Large intestine (tissue), 3 donors: ENCODE data around the gene FCN1. TPM values are rescaled to one million over a fixed set of nuclear protein-coding genes. Genes with fewer than 3 reads are reported as not detected.

Experiments used
- DNase-seq, 2 donors: peaks; one replicate each; pipeline versions ENCODE4 v3.0.0 to v3.0.0-alpha.2; 2013
- H3K27ac ChIP-seq: one replicate; pipeline ENCODE4 v1.5.1; 2013; ENCODE audit warnings: low read length
- H3K27me3 ChIP-seq: 2 replicates; pipeline ENCODE4 v1.6.1; 2013; ENCODE audit warnings: low read length; ENCODE audit not compliant: control insufficient read depth, insufficient read depth
- H3K36me3 ChIP-seq: 2 replicates; pipeline ENCODE4 v1.6.1; 2013; ENCODE audit warnings: low read length; ENCODE audit not compliant: control insufficient read depth, insufficient read depth
- H3K4me1 ChIP-seq: one replicate; pipeline ENCODE4 v1.6.1; 2013; ENCODE audit warnings: low read length; ENCODE audit not compliant: control insufficient read depth, insufficient read depth
- H3K4me3 ChIP-seq: one replicate; pipeline ENCODE4 v1.5.1; 2013; ENCODE audit warnings: low read length
- H3K9me3 ChIP-seq: one replicate; pipeline ENCODE4 v1.6.1; 2013; ENCODE audit warnings: mild to moderate bottlenecking, low read depth, low read length, moderate library complexity; ENCODE audit not compliant: control insufficient read depth
- WGBS: methylation state at CpG from one replicate; pipeline ENCODE4 v1.1.5; 2013; ENCODE audit warnings: low lambda C conversion rate; ENCODE audit not compliant: insufficient coverage; 5-methylcytosine and 5-hydroxymethylcytosine counted together
- polyA plus RNA-seq: library from polyadenylated mRNA; unstranded; fragments of 120-200 nt; gene quantifications from one replicate; pipeline ENCODE4 v1.2.1, GENCODE V29; 2013

FCN1 gene
- polyA plus RNA-seq, 1 donor, result 0.55 TPM

DNA sequence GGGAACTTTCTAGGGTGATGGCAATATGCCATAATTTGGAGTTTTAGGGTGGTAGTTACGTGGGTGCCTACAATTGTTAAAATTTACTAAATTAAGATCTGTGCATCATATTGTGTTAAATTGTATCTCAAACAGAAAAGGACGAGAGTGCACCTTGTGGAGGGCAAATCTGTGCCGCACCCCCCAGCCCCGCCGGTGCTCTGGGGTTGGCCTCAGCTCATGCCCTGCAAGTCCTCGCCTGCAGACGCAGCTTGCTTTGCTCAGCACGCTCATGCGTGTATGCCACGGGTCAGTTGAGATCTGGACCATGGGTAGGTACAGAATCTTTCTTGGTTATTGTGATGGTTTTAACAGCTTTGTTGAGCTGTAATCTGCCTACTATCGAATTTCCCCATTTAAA is 33.7 kb upstream of the FCN1 start:
- no CpG with 5 or more reads among the region's 11 CpGs for WGBS
- DNase-seq, result no peak

GRCh38 chr9:134950386-134951210 is 32.9 kb upstream of the FCN1 start:
- Histone ChIP-seq H3K27me3 (no peaks in the 10 kb centered on the region), H3K27ac (no peak overlapping the region), H3K9me3 (peaks cover 4% of the 10 kb centered on the region), H3K4me1 (no peaks in the 10 kb centered on the region), H3K4me3 (no peak overlapping the region), H3K36me3 (no peaks in the 10 kb centered on the region)
- no CpG with 5 or more reads among the region's 21 CpGs for WGBS
- DNase-seq, result no peak

More for the DNA sequence above, 33.7 kb upstream of the FCN1 start:
- Histone ChIP-seq H3K4me3 (no peak overlapping the region), H3K36me3 (no peaks in the 10 kb centered on the region), H3K27me3 (no peaks in the 10 kb centered on the region), H3K27ac (no peak overlapping the region), H3K4me1 (no peaks in the 10 kb centered on the region), H3K9me3 (peaks cover 1% of the 10 kb centered on the region)

GRCh38 chr9:134949681-134950385 is 32.1 kb upstream of the FCN1 start:
- DNase-seq, result no peak
- no CpG with 5 or more reads among the region's 12 CpGs for WGBS

DNA sequence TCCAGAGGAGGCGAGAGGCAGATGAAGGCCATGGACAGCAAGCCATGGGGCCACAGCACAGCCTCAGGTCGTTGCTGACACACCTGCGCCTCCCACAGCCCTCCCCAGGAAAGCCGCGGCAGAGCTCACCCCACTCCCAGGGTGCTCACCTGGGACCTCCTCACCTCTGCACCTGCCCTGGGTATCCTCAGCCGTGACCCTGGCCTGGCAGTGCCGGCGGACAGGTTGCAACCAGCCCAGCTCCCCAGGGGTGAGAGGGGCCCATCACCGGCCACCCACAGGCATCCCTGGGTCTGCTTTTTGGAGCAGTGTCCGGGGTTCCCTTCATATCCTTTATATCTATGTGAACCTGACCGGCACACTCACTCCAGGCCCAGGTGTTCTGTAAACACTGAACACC is 30.4 kb upstream of the FCN1 start:
- no peaks in the 10 kb centered on the region for H3K36me3 ChIP-seq
- H3K27me3 ChIP-seq, result peaks cover 3% of the 10 kb centered on the region
- H3K27ac ChIP-seq, result no peak overlapping the region
- no peaks in the 10 kb centered on the region for H3K4me1 ChIP-seq
- peaks cover 4% of the 10 kb centered on the region for H3K9me3 ChIP-seq
- DNase-seq, result no peak
- no peak overlapping the region for H3K4me3 ChIP-seq
- no CpG with 5 or more reads among the region's 11 CpGs for WGBS

More at GRCh38 chr9:134949681-134950385, 32.1 kb upstream of the FCN1 start:
- Histone ChIP-seq H3K9me3 (peaks cover 4% of the 10 kb centered on the region), H3K27me3 (no peaks in the 10 kb centered on the region), H3K27ac (no peak overlapping the region), H3K4me1 (no peaks in the 10 kb centered on the region), H3K4me3 (no peak overlapping the region), H3K36me3 (no peaks in the 10 kb centered on the region)

GRCh38 chr9:134947265-134947955 is 29.7 kb upstream of the FCN1 start:
- no peak for DNase-seq
- Histone ChIP-seq H3K27me3 (peaks cover 3% of the 10 kb centered on the region), H3K4me1 (no peaks in the 10 kb centered on the region), H3K36me3 (no peaks in the 10 kb centered on the region), H3K4me3 (no peak overlapping the region), H3K27ac (no peak overlapping the region), H3K9me3 (peaks cover 4% of the 10 kb centered on the region)
- WGBS, result no CpG with 5 or more reads among the region's 26 CpGs

DNA sequence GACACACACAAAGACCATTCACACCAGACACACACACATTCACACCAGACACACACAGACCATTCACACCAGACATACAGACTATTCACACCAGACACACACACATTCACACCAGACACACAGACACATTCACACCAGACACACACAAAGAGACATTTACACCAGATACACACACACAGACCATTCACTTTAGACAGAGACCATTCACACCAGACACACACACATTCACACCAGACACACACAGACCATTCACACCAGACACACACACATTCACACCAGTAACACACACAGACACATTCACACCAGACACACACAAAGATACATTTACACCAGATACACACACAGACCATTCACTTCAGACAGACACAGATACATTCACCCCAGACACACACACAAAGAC is 29.0 kb upstream of the FCN1 start:
- Histone ChIP-seq H3K9me3 (peaks cover 4% of the 10 kb centered on the region), H3K27ac (no peak overlapping the region), H3K36me3 (no peaks in the 10 kb centered on the region), H3K4me1 (no peaks in the 10 kb centered on the region), H3K27me3 (peaks cover 6% of the 10 kb centered on the region), H3K4me3 (no peak overlapping the region)
- no peak for DNase-seq

- Histone ChIP-seq H3K9me3 (peaks cover 4% of the 10 kb centered on the region), H3K36me3 (no peaks in the 10 kb centered on the region), H3K4me1 (no peaks in the 10 kb centered on the region), H3K27me3 (peaks cover 6% of the 10 kb centered on the region), H3K4me3 (no peak overlapping the region), H3K27ac (no peak overlapping the region)
- DNase-seq, result no peak
- no CpG with 5 or more reads among the region's 12 CpGs for WGBS
Observed at GRCh38 chr9:134945509-134946275, 28.0 kb upstream of the FCN1 start.

DNA sequence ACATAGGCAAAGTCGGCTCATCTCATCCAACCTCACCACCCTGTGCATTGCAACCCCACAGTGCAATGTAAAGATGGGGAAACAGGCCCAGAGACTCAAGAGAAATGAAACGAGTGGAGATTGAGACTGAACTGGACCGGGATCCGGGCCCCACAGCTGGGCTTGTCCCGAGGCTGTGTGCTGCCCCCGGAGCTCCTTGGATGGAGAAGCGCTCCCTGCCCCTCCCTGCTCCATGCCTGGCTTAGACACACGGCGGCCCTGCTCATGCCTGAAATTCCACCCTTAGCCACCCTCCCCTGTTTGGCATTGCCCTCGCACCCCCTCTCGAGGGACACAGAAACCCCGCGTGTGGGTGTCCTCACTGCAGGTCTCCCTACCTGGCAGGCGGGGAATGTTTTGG is 27.2 kb upstream of the FCN1 start:
- Histone ChIP-seq H3K36me3 (no peaks in the 10 kb centered on the region), H3K27ac (no peak overlapping the region), H3K4me1 (no peaks in the 10 kb centered on the region), H3K27me3 (peaks cover 6% of the 10 kb centered on the region), H3K9me3 (peaks cover 4% of the 10 kb centered on the region), H3K4me3 (no peak overlapping the region)
- DNase-seq, result no peak
- no CpG with 5 or more reads among the region's 14 CpGs for WGBS

DNA sequence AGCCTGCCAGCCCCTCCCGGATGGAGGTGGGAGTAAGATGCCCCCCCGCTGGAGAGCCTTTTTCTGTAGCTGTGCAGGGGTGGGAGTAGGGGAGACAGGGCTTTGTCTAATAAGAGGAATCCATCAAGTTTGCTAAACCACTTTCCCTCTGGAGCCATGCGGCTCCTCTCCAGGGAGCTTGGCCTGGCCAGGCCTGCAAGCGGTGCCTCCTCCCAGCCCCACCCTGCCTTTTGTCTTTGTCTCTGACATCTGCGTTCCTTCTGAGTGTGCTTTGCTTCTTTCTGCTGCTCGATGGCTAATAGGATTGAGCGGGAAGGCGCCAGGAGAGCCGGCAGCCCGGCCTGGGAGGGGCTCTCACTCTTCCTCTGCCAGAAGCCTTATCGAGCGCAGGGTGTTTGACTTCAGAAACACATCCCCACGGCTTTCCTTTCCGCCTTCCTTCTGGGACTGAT is 26.7 kb upstream of the FCN1 start:
- no peak overlapping the region for H3K27ac ChIP-seq
- no peak overlapping the region for H3K4me3 ChIP-seq
- no peaks in the 10 kb centered on the region for H3K36me3 ChIP-seq
- DNase-seq, result peak; percentile 12 to 15
- peaks cover 4% of the 10 kb centered on the region for H3K9me3 ChIP-seq
- WGBS, result no CpG with 5 or more reads among the region's 14 CpGs
- no peaks in the 10 kb centered on the region for H3K4me1 ChIP-seq
- peaks cover 6% of the 10 kb centered on the region for H3K27me3 ChIP-seq

DNA sequence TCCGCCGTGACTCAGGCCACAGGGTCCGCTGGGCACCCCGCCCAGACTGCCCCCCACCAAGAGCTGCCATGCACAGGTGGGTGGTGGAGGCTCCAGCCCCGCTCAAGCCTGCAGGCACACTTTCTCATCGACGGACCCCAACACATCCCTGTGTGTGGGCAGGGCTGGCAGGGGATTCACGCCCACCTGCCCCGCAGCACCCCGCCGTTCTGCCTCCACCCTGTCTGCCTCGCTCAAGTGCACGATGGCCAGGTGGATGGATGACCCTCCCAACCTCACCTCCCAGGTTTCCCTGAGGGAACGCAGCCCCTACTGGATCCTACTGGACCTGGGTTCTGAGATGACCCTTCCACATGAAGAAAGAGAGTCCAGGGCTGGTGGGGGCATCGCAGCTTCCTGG is 26.1 kb upstream of the FCN1 start:
- Histone ChIP-seq H3K27ac (no peak overlapping the region), H3K4me1 (no peaks in the 10 kb centered on the region), H3K27me3 (peaks cover 6% of the 10 kb centered on the region), H3K36me3 (no peaks in the 10 kb centered on the region), H3K9me3 (peaks cover 4% of the 10 kb centered on the region), H3K4me3 (no peak overlapping the region)
- DNase-seq, result no peak
- WGBS, result no CpG with 5 or more reads among the region's 15 CpGs
